Thyroid gland (tissue), 4 donors: Measurements from ENCODE around the gene TANC1. TPM values are rescaled to one million over a fixed set of nuclear protein-coding genes. Genes with fewer than 3 reads are reported as not detected.

Source experiments
- DNase-seq, 2 donors: peaks; one replicate each; pipeline ENCODE4 v3.0.0-alpha.2; 2019
- H3K27ac ChIP-seq, 3 donors: fragments of 200-600 bp; sonication (generic); 1 replicate in 2 of 3; 2 replicates in 1 of 3; pipeline ENCODE4 v1.5.1; 2016 to 2019; ENCODE audit warnings: mild to moderate bottlenecking in 1 of 3, moderate library complexity in 1 of 3
- H3K27me3 ChIP-seq: fragments of 200-600 bp; sonication (generic); one replicate; pipeline ENCODE4 v1.5.1; 2019
- H3K36me3 ChIP-seq, 2 donors: fragments of 200-600 bp; sonication (generic); one replicate each; pipeline ENCODE4 v1.5.1; 2016 to 2019
- H3K4me1 ChIP-seq, 2 donors: fragments of 200-600 bp; sonication (generic); one replicate each; pipeline ENCODE4 v1.5.1; 2017 to 2019
- H3K4me3 ChIP-seq, 3 donors: fragments of 200-600 bp; sonication (generic); replicated peaks in 1 of 3; 1 replicate in 2 of 3; 2 replicates in 1 of 3; pipeline ENCODE4 v1.5.1; 2016; ENCODE audit warnings: mild to moderate bottlenecking in 1 of 3
- H3K9me3 ChIP-seq: fragments of 200-600 bp; sonication (generic); one replicate; pipeline ENCODE4 v1.5.1; 2017
- POLR2A ChIP-seq, 2 donors: fragments of 450-650 bp; IDR thresholded peaks; one replicate each; pipeline ENCODE4 v1.6.1; 2017; ENCODE audit warnings: antibody characterized with exemption in 2 of 2, mild to moderate bottlenecking in 2 of 2, moderate library complexity in 1 of 2
- WGBS, 2 donors: methylation state at CpG; one replicate each; pipeline ENCODE4 v1.1.5; 2017; 5-methylcytosine and 5-hydroxymethylcytosine counted together
- intact Hi-C: fragments of 100-400 bp; cut with DNase I; formaldehyde crosslinking; loops from one replicate; pipeline ENCODE4 v1.15.1; 2023
- total RNA-seq, 4 donors: library from RNA; depleted of rRNA; stranded (reverse); fragments of >200 nt; gene quantifications; one replicate each; pipeline ENCODE4 v1.2.3, GENCODE V29; 2016
- TF ChIP-seq, protein P1 (sequence below), 6 experiments: fragments of 200-600 bp in 3 of 6; fragments of 450-650 bp in 3 of 6; sonication (generic) in 3 of 6; IDR thresholded peaks; one replicate each; pipeline ENCODE4 v1.5.1; 2016 to 2019; ENCODE audit warnings: antibody characterized with exemption in 6 of 6, mild to moderate bottlenecking in 2 of 6, inconsistent platforms in 1 of 6, moderate library complexity in 1 of 6

Gene TANC1
- total RNA-seq, 4 donors from 2014 or later = 51.1 to 93.8 (median 63.6) TPM

DNA sequence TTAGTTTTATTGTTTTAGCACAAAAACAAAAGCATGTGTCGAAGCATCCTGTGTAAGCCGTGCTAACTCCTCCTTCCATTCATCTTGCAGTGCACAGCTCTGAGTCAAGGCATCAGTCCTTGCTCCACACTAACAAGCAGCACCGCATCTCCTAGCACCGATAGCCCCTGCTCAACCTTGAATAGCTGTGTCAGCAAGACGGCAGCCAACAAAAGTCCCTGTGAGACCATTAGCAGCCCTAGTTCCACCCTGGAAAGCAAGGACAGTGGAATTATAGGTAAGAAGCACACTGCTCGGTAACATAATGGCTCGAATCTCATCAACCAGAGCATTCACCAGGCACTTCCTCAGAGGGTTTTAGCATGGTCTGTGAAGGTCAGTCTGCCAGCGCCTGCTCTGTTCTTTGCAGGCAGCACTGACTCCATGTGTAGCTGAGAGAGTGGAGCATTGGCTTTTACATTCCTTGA is 181.9 kb downstream of the TANC1 start:
- intact Hi-C loops = no loop called here
- H3K4me1 ChIP-seq = peaks cover 47 to 63% of the 10 kb centered on the region in 2 donors
- TF ChIP-seq, protein P1, sequence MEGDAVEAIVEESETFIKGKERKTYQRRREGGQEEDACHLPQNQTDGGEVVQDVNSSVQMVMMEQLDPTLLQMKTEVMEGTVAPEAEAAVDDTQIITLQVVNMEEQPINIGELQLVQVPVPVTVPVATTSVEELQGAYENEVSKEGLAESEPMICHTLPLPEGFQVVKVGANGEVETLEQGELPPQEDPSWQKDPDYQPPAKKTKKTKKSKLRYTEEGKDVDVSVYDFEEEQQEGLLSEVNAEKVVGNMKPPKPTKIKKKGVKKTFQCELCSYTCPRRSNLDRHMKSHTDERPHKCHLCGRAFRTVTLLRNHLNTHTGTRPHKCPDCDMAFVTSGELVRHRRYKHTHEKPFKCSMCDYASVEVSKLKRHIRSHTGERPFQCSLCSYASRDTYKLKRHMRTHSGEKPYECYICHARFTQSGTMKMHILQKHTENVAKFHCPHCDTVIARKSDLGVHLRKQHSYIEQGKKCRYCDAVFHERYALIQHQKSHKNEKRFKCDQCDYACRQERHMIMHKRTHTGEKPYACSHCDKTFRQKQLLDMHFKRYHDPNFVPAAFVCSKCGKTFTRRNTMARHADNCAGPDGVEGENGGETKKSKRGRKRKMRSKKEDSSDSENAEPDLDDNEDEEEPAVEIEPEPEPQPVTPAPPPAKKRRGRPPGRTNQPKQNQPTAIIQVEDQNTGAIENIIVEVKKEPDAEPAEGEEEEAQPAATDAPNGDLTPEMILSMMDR (IDR thresholded peaks at IDR 0.05) = no peak
- no peak for TF ChIP-seq POLR2A (IDR thresholded peaks at IDR 0.05)
- peaks cover 3 to 7% of the 10 kb centered on the region in 2 donors for H3K36me3 ChIP-seq
- H3K9me3 ChIP-seq = no peaks in the 10 kb centered on the region
- WGBS, 2 donors = 68% methylated on average over 8 of the region's 8 CpGs
- H3K27me3 ChIP-seq = no peaks in the 10 kb centered on the region
- no peak overlapping the region for H3K27ac ChIP-seq
- H3K4me3 ChIP-seq = no peak overlapping the region
- DNase-seq = no peak

DNA sequence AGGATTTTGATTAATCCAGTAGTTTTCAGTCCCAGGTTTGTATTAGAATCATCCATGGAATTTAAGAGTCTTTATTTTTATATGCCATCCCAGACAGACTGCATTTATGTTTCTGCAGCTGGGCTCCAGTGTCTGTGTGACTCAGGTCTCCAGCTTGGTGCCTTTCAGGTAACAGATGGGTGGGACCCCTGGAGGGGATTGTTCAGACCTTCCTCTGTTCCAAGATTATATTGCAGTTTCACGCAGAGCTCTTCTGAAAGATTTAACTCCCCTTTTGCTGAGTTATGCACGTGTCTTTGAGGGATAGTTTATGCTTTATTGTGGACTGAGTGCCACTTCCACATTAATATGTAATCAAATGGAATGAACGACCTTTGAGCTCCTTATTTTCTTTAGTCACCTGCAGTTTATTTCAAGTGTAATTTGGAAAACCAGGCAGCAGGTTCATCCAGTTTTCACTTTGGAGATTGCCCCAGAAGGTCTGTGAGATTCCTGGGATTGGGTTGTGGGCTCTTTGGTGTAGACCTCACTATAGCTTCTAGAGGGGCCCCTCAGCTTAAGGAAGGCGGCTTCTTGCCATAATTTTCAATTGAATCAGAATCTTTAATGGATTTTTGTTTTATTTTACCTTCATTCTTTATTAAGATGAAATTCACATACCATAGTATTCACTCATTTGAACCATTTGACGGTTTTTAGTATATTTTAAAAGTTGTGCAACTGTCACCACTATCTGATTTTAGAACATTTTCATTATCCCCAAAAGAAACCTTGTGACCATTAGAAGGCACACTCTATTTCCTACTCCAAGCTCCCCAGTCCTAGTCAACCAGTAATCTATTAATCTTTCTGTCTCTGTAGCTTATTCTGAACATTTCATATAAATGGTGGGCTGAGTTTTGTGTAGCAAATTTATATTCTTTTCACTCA is 183.0 kb downstream of the TANC1 start:
- intact Hi-C loops = no loop called here
- no peak overlapping the region for H3K4me3 ChIP-seq
- WGBS, 2 donors = 73 to 76% methylated on average over 5 of the region's 5 CpGs
- TF ChIP-seq, protein P1 (IDR thresholded peaks at IDR 0.05) = no peak
- TF ChIP-seq POLR2A (IDR thresholded peaks at IDR 0.05) = no peak
- no peaks in the 10 kb centered on the region for H3K27me3 ChIP-seq
- H3K27ac ChIP-seq = peak overlapping the region in 2 of 3 donors; percentile 84 to 88
- peaks cover 52 to 65% of the 10 kb centered on the region in 2 donors for H3K4me1 ChIP-seq
- no peaks in the 10 kb centered on the region for H3K9me3 ChIP-seq
- H3K36me3 ChIP-seq = peaks cover 3 to 7% of the 10 kb centered on the region in 2 donors
- no peak for DNase-seq

DNA sequence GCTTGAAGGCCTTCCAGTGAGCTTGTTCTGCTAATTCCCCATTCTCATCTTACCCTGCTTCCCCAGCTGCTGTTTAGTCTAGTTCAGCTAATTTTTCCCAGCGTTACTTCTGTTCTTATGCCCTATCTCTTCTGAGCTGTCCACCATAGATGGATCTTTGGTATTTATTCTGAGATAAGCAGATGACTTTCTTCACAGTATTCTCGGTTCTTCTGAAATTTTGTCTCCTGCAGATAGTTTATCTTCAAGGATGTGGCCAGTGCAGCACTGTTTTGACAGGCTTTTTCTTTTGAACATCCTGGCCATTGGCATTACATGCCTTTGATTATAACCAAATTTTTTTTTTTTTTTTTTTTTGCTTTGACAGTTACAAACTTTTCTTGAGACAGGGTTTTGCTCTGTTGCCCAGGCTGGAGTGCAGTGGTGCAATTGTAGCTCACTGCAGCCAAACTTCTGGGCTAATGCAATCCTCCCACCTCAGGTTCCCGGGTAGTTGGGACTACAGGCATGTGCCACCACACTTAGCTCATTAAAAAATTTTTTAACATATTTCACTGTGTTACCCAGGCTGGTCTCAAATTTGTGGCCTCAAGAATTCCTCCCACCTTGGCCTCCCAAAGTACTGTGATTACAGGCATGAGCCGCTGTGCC is 183.8 kb downstream of the TANC1 start:
- intact Hi-C loops = no loop called here
- Histone ChIP-seq H3K4me3 (no peak overlapping the region), H3K27me3 (no peaks in the 10 kb centered on the region), H3K27ac (peak overlapping the region; percentile 84 to 88 (median 87)), H3K36me3 (peaks cover 3 to 7% of the 10 kb centered on the region in 2 donors), H3K4me1 (peaks cover 54 to 65% of the 10 kb centered on the region in 2 donors), H3K9me3 (no peaks in the 10 kb centered on the region)
- TF ChIP-seq POLR2A (IDR thresholded peaks at IDR 0.05) = no peak
- TF ChIP-seq, protein P1 (IDR thresholded peaks at IDR 0.05) = no peak
- DNase-seq = peak in 1 of 2 donors; percentile 53
- WGBS, 2 donors = 84% methylated on average over 4 of the region's 4 CpGs

DNA sequence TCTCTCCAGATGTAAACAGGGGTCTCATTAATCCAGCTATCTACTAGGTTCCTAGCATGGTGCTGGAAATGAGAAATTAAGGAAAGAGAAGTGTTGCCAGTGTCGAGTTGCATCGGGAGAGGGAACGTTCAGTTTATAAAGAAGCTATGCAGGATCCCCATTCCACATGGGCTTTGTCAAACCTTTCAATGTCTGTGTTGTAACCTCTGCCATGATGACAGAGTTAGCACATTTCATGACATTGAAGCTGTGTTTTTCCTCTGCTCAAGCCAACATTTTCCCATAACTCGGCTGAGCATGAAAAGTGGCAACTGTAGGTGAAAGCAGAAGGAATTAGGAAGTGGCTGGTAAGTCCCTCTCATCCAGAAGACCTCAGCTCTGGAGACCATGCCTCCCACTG is 184.6 kb downstream of the TANC1 start:
- Histone ChIP-seq H3K27ac (peak overlapping the region; percentile 84 to 88 (median 87)), H3K4me1 (peaks cover 58 to 67% of the 10 kb centered on the region in 2 donors), H3K27me3 (no peaks in the 10 kb centered on the region), H3K36me3 (peaks cover 3 to 7% of the 10 kb centered on the region in 2 donors), H3K9me3 (no peaks in the 10 kb centered on the region), H3K4me3 (no peak overlapping the region)
- intact Hi-C loops = no loop called here
- no peak for DNase-seq
- WGBS, 2 donors = 66 to 69% methylated on average over 4 of the region's 4 CpGs
- TF ChIP-seq, protein P1 (IDR thresholded peaks at IDR 0.05) = no peak
- no peak for TF ChIP-seq POLR2A (IDR thresholded peaks at IDR 0.05)
